Peyer's patch (tissue), 4 donors: ENCODE measurements around the gene ZXDC. TPM values are rescaled to one million over a fixed set of nuclear protein-coding genes. Genes with fewer than 3 reads are reported as not detected.

ENCODE experiments used
- DNase-seq, 3 donors: peaks; one replicate each; pipeline ENCODE4 v3.0.0-alpha.2; 2017 to 2019
- H3K27ac ChIP-seq, 4 donors: fragments of 200-600 bp; sonication (generic); one replicate each; pipeline ENCODE4 v1.5.1; 2016 to 2019
- H3K27me3 ChIP-seq, 2 donors: fragments of 200-600 bp; sonication (generic); one replicate each; pipeline ENCODE4 v1.5.1; 2019
- H3K36me3 ChIP-seq, 3 donors: fragments of 200-600 bp; sonication (generic); one replicate each; pipeline ENCODE4 v1.5.1; 2016 to 2019
- H3K4me1 ChIP-seq, 4 donors: fragments of 200-600 bp; sonication (generic); one replicate each; pipeline ENCODE4 v1.5.1; 2016 to 2019
- H3K4me3 ChIP-seq, 4 donors: fragments of 200-600 bp; sonication (generic); 1 replicate in 3 of 4; 2 replicates in 1 of 4; pipeline ENCODE4 v1.5.1; 2016 to 2019; ENCODE audit warnings: mild to moderate bottlenecking in 1 of 4
- H3K9me3 ChIP-seq, 4 donors: fragments of 200-600 bp; sonication (generic); one replicate each; pipeline ENCODE4 v1.5.1; 2016 to 2019; ENCODE audit warnings: mild to moderate bottlenecking in 1 of 4
- CTCF ChIP-seq, 6 experiments: fragments of 450-650 bp in 4 of 6; fragments of 200-600 bp in 2 of 6; sonication (generic) in 1 of 6; IDR thresholded peaks; one replicate each; pipeline ENCODE4 v1.5.1; 2017 to 2019; ENCODE audit warnings: antibody characterized with exemption in 6 of 6, mild to moderate bottlenecking in 3 of 6, moderate library complexity in 1 of 6
- POLR2A ChIP-seq, 2 donors: fragments of 450-650 bp; IDR thresholded peaks; one replicate each; pipeline ENCODE4 v1.5.1; 2017; ENCODE audit warnings: antibody characterized with exemption in 2 of 2, mild to moderate bottlenecking in 2 of 2, moderate library complexity in 2 of 2
- total RNA-seq, 4 donors: library from RNA; depleted of rRNA; stranded (reverse); fragments of >200 nt; gene quantifications; one replicate each; pipeline ENCODE4 v1.1.0, GENCODE V29; 2016

The ZXDC gene
- total RNA-seq, 4 donors from 2014 or later: 44.1 to 99.8 (median 67.5) TPM

DNA sequence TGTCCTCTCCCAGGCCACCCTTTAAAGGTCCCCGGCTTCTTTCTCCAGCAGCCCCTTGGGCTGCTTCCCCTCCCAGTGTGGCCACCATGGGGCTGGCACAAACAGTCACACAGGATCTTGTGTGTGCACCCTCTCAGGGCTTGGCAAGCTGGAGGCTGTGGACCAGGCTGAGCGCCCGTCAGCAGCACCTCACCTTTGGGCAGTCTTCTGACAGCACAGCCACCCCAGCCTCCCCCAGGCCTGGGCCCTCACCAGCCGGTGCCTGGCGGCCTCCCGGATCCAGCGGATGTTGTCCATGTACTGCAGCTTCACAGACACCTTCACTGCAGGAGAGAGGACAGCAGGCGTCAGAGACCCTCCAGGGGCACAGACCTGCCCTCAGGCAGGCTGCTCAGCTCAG, 20.1 kb upstream of the ZXDC start:
- no peak for DNase-seq
- Histone ChIP-seq H3K4me3 (no peak overlapping the region), H3K27me3 (no peaks in the 10 kb centered on the region), H3K4me1 (no peaks in the 10 kb centered on the region), H3K36me3 (no peaks in the 10 kb centered on the region), H3K27ac (no peak overlapping the region), H3K9me3 (no peaks in the 10 kb centered on the region)
- TF ChIP-seq CTCF (IDR thresholded peaks at IDR 0.05) (no peak), POLR2A (IDR thresholded peaks at IDR 0.05) (no peak)

DNA sequence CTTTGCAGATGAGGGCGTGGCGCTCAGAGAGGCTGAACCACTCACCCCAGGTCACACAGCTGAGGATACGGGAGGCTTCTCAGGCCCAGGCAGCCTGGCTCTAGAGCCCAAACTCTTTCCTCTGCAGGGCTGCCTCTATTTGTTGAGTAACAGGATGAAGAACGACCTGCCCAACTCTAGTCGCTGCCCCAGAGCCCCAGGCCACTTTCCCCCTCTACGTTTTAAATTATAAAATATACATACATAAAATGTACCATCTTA, 19.2 kb upstream of the ZXDC start:
- H3K27me3 ChIP-seq: no peaks in the 10 kb centered on the region
- H3K27ac ChIP-seq: no peak overlapping the region
- no peak for DNase-seq
- no peaks in the 10 kb centered on the region for H3K9me3 ChIP-seq
- TF ChIP-seq CTCF (IDR thresholded peaks at IDR 0.05) (no peak), POLR2A (IDR thresholded peaks at IDR 0.05) (no peak)
- H3K4me3 ChIP-seq: no peak overlapping the region
- H3K36me3 ChIP-seq: no peaks in the 10 kb centered on the region
- no peaks in the 10 kb centered on the region for H3K4me1 ChIP-seq

DNA sequence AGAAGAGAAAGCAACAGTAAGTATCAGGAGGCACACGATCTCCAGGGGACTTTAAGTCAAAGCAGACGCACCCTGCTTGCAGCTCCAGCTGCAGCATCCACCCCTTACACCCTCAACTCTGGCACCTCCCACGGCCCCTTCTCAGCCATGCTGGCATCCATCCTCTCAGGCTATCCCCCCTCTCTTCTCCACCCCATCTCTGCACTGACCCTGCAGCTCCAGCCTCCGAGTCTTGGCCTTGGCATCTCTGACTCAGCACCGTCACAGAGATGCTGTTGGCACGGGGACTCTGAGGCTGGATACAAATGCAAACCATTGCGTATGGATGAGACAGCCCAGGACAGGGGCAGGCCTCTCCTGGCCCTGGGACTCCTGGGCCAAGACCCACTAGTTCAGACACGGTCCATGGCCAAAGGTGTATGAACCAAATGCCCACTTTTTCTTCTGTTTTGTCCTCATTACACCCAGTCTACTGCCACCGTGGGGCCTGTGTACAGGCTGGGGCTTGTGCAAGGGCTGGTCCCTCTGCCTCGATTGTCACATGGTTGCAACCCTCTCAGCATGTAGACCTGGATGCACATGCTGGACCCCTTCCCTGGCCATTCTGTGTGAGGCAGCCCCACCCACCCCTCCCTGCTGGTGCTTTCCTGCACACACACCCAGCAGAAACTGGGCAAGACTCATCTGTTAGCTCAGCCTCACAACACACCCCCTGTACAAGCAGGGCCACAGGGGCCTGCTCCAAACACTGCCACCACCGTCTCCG, 18.7 kb upstream of the ZXDC start:
- no peaks in the 10 kb centered on the region for H3K9me3 ChIP-seq
- H3K4me1 ChIP-seq: no peaks in the 10 kb centered on the region
- H3K4me3 ChIP-seq: no peak overlapping the region
- TF ChIP-seq CTCF (IDR thresholded peaks at IDR 0.05) (no peak), POLR2A (IDR thresholded peaks at IDR 0.05) (no peak)
- H3K27ac ChIP-seq: no peak overlapping the region
- no peaks in the 10 kb centered on the region for H3K36me3 ChIP-seq
- no peak for DNase-seq
- H3K27me3 ChIP-seq: no peaks in the 10 kb centered on the region

DNA sequence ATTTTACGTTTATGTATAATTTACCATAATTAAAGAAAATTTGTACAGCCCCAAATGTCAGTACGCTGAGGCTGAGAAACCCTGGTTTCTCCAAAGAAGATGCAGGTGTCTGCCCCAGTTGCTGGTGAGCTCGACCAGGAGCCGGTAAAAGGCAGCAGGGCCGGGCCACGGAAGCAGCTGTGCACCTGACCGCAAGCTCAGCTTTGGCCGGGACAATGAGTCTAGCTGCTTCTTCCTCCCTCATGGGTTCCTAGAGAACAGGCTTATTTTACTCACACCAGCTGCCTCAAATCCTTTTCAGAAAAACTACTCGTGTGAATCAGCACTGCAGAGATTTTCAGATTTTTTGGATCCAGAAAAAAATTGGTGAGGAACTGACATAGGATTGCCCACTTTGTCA, 18.0 kb upstream of the ZXDC start:
- no peak for TF ChIP-seq CTCF (IDR thresholded peaks at IDR 0.05)
- no peak for TF ChIP-seq POLR2A (IDR thresholded peaks at IDR 0.05)
- H3K4me1 ChIP-seq: no peaks in the 10 kb centered on the region
- no peaks in the 10 kb centered on the region for H3K9me3 ChIP-seq
- H3K4me3 ChIP-seq: no peak overlapping the region
- no peak overlapping the region for H3K27ac ChIP-seq
- H3K27me3 ChIP-seq: no peaks in the 10 kb centered on the region
- H3K36me3 ChIP-seq: no peaks in the 10 kb centered on the region
- DNase-seq: no peak

DNA sequence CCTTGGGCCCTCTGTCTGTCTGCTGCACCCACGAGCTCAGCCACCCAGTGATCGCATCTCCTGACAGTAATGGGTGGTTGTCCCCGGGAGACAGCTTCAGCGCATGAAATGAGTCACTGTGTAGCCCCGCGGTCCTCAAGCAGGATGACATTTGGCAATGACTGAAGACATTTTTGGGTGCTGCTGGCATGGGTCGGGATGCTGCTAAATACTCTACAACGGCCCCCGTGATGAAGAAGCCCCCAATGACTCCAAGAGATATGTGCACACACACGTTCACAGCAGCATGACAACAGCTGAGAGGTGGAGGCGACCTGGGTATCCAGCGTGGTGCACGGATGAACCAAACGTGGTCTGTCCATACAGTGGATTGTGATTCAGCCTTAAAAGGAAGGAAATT, 17.4 kb upstream of the ZXDC start:
- no peak overlapping the region for H3K4me3 ChIP-seq
- no peak for TF ChIP-seq CTCF (IDR thresholded peaks at IDR 0.05)
- TF ChIP-seq POLR2A (IDR thresholded peaks at IDR 0.05): no peak
- H3K4me1 ChIP-seq: no peaks in the 10 kb centered on the region
- H3K36me3 ChIP-seq: no peaks in the 10 kb centered on the region
- no peaks in the 10 kb centered on the region for H3K27me3 ChIP-seq
- no peaks in the 10 kb centered on the region for H3K9me3 ChIP-seq
- no peak for DNase-seq
- H3K27ac ChIP-seq: no peak overlapping the region
